HFFc6 (cell line): ENCODE measurements around the gene MZF1. TPM values are rescaled to one million over a fixed set of nuclear protein-coding genes. Genes with fewer than 3 reads are reported as not detected.
"Not testable (repeated sequence)": the region's sequence is repeated elsewhere in the genome, so short reads cannot be mapped to it uniquely, and the experiment has no call there.

Experiments
- DNase-seq: peaks from one replicate; pipeline ENCODE4 v3.0.0-alpha.2; 2018
- H3K27ac Mint-ChIP-seq: 2 replicates; pipeline ENCODE4 v1.8.0; 2020; ENCODE audit warnings: mild to moderate bottlenecking, mixed read lengths
- H3K27me3 Mint-ChIP-seq: 2 replicates; pipeline ENCODE4 v1.8.0; 2021; ENCODE audit warnings: mild to moderate bottlenecking, moderate library complexity, mixed read lengths; ENCODE audit not compliant: insufficient read depth
- H3K36me3 Mint-ChIP-seq: 2 replicates; pipeline ENCODE4 v1.8.0; 2021; ENCODE audit warnings: low read depth, mixed read lengths
- H3K4me1 Mint-ChIP-seq: 2 replicates; pipeline ENCODE4 v1.8.0; 2020; ENCODE audit warnings: low read depth, mixed read lengths
- H3K4me3 Mint-ChIP-seq: 2 replicates; pipeline ENCODE4 v1.8.0; 2020; ENCODE audit warnings: mild to moderate bottlenecking, moderate library complexity, mixed read lengths
- H3K9me3 Mint-ChIP-seq: 2 replicates; pipeline ENCODE4 v1.8.0; 2020; ENCODE audit warnings: mild to moderate bottlenecking, mixed read lengths
- CTCF ChIP-seq: fragments of 200-600 bp; sonication (generic); IDR thresholded peaks from 2 replicates; pipeline ENCODE4 v1.5.0; 2021; ENCODE audit warnings: antibody characterized with exemption, mild to moderate bottlenecking
- total RNA-seq, 6 experiments: library from RNA; stranded (reverse); fragmentation: NEBNext Ultra II Directional; extraction: Animal tissue kit (Norgen Biotek cat#: 25700); gene quantifications; 2 replicates in 1 of 6; 3 replicates in 5 of 6; pipeline ENCODE4 v1.2.3, GENCODE V29; 2021

MZF1 gene
- total RNA-seq, 6 experiments from 2014 or later: 8.3 to 12.4 (median 9.3) TPM

GRCh38 chr19:58578012-58578925 is 5.1 kb upstream of the MZF1 start:
- Mint-ChIP-seq H3K4me1 (peaks cover 41% of the 10 kb centered on the region), H3K27ac (no peak overlapping the region), H3K36me3 (peaks cover 9% of the 10 kb centered on the region), H3K27me3 (peaks cover 2% of the 10 kb centered on the region), H3K9me3 (no peaks in the 10 kb centered on the region), H3K4me3 (no peak overlapping the region)
- DNase-seq: no peak
- TF ChIP-seq CTCF: no peak

- H3K27me3 Mint-ChIP-seq, DNase-seq, H3K36me3 Mint-ChIP-seq, H3K4me3 Mint-ChIP-seq, H3K9me3 Mint-ChIP-seq, H3K27ac Mint-ChIP-seq: not testable (repeated sequence)
- H3K4me1 Mint-ChIP-seq: peaks cover 41% of the 10 kb centered on the region
These were observed 4.4 kb upstream of the MZF1 start for GRCh38 chr19:58577581-58577980.

GRCh38 chr19:58575183-58576041 is 2.3 kb upstream of the MZF1 start:
- H3K36me3 Mint-ChIP-seq: 0 out of 2 replicates have a peak, but pooled peaks cover 6% of the 10 kb centered on the region
- TF ChIP-seq CTCF: peak; percentile 14; the same call in 1 of the 2 replicates
- H3K27ac Mint-ChIP-seq: peak overlapping the region; percentile 99
- H3K9me3 Mint-ChIP-seq: no peaks in the 10 kb centered on the region
- H3K4me1 Mint-ChIP-seq: peaks cover 41% of the 10 kb centered on the region
- peak overlapping the region; percentile 92 for H3K4me3 Mint-ChIP-seq
- DNase-seq: peak; percentile 87
- H3K27me3 Mint-ChIP-seq: peaks cover 3% of the 10 kb centered on the region

- H3K9me3 Mint-ChIP-seq: no peaks in the 10 kb centered on the region
- peak overlapping the region; percentile 91 for H3K4me3 Mint-ChIP-seq
- peaks cover 9% of the 10 kb centered on the region; the same call in 1 of the 2 replicates for H3K36me3 Mint-ChIP-seq
- DNase-seq: no peak
- peaks cover 3% of the 10 kb centered on the region for H3K27me3 Mint-ChIP-seq
- H3K27ac Mint-ChIP-seq: peak overlapping the region; percentile 99
- TF ChIP-seq CTCF: no peak
- peaks cover 41% of the 10 kb centered on the region for H3K4me1 Mint-ChIP-seq
These were observed 576 bp upstream of the MZF1 start for GRCh38 chr19:58573658-58574164.

- Mint-ChIP-seq H3K4me1 (peaks cover 30% of the 10 kb centered on the region), H3K36me3 (peaks cover 17% of the 10 kb centered on the region; the same call in 1 of the 2 replicates), H3K4me3 (peak overlapping the region; percentile 91), H3K27me3 (peaks cover 4% of the 10 kb centered on the region), H3K27ac (peak overlapping the region; percentile 99), H3K9me3 (no peaks in the 10 kb centered on the region)
- DNase-seq: no peak
- TF ChIP-seq CTCF: no peak
These were observed 913 bp downstream of the MZF1 start for GRCh38 chr19:58572026-58572817.
